ENCODE results near the gene COMMD8. TPM values are rescaled to one million over a fixed set of nuclear protein-coding genes. Genes with fewer than 3 reads are reported as not detected.
A peak's percentile ranks its signal among the peaks of the same experiment; 100 is the strongest.
"Not testable (repeated sequence)": the region's sequence is repeated elsewhere in the genome, so short reads cannot be mapped to it uniquely, and the experiment has no call there.

Gene COMMD8
- total RNA-seq (10 to 100 TPM; 17.9 to 21.7 TPM), polyA plus RNA-seq (10 to 100 TPM; 42.5 to 61.5 (median 52.7) TPM), total RNA-seq (4.9 to 23.8 (median 17.2) reads per million in 6 experiments)

DNA sequence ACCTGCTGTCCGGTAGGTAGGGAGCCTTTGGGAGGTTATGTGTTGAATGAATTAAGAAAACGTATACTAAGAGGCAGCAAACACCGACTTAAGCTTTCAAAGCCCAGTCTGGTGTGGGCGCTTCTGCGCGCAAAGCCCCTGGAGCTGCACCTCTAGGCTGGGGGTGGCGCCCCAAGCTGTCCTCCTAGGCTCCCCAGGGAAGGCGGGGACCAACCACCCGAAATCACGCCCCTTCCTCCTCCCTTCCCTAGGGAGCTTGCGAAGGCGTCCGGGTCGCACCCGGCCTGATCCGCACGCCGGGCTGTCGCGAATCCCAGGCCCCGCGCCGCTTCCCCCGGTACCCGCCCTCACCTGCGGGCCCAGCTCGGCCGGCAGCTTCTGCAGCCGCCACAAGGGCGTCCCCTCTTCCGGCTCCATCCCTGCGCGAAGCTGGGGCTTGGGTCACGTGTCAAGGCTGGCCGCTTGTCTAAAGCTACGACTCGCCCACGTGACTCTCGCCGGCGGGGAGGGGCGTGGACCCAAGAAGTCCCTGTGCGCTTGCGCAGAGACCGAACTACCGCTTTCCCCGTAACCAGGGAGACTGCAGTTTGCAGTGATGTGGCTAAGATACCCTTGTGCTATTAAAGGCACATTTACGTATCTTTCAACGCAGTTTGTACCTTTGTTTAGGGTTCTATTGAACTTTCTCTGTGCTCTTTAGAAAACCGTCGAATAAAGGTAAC, at the start of gene COMMD8:
COMMD8 (minus strand) TSS at position 468 of the 722 bp plus-strand sequence; CDS start at position 417, 51 bp downstream.
- POLR2A ChIA-PET, result interaction anchor here (0.6 to 3.1 kb wide), 3 partner anchors 22 to 102 kb away, joined by 3 to 28 read pairs (median 9); partner anchors contain the start of gene ATP10D
- Mint-ChIP-seq H3K9me3 (no peaks in the 10 kb centered on the region), H3K27me3 (no peaks in the 10 kb centered on the region)

DNA sequence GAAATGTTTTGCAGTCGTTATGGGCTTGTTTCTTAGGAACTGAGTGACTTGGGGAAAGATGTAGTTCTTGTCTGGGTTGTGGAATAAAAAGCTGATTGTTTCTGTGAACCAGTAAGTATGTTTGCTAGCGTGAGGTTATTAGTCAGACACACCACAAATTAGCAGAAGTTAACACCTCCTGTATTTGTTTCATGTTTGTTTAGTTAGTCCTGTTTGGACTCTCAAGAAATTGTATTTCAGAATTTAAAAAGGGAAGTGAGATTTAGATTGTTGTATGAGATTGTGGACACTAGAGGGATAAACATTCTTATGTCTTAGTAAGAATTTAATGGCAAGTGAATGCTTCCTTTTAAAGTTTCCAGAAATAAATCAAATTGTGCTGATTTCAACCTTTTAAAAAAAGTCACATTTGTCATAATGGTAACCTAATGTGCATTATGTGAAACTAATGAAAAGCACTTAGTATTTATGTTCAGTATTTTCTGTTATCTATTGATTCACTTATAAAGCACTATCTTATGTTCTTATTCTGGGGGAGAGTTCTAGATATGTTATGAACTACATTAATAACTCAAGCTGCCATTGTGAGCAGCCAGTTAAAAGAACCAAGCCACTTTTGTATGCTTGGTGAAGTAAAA, 47.1 kb upstream of the COMMD8 start:
- ATAC-seq (no peak), DNase-seq (no peak)
- Mint-ChIP-seq H3K9me3 (no peaks in the 10 kb centered on the region), H3K36me3 (peaks cover 6 to 15% (median 10%) of the 10 kb centered on the region in 3 donors), H3K27ac (peak overlapping the region in 3 of 10 donors; percentile 3 to 80 (median 7)), H3K4me1 (peaks cover 0 to 56% (median 6%) of the 10 kb centered on the region in 4 donors), H3K4me3 (no peak overlapping the region), H3K27me3 (no peaks in the 10 kb centered on the region)
- POLR2A ChIA-PET, result no interaction called here

More for the DNA sequence above, at the start of gene COMMD8:
- peak; percentile 93 to 99 (median 97) for DNase-seq
- peak within 1 kb of the TSS; percentile 87 to 95 (median 90) for H3K4me3 Mint-ChIP-seq
- peaks cover 15 to 48% (median 44%) of the 10 kb centered on the region in 4 donors for H3K4me1 Mint-ChIP-seq
- ATAC-seq, result peak; percentile 88 to 92
- peaks cover 0 to 17% (median 8%) of the 10 kb centered on the region in 3 donors for H3K36me3 Mint-ChIP-seq
- peak within 1 kb of the TSS; percentile 89 to 99 (median 96) for H3K27ac Mint-ChIP-seq

DNA sequence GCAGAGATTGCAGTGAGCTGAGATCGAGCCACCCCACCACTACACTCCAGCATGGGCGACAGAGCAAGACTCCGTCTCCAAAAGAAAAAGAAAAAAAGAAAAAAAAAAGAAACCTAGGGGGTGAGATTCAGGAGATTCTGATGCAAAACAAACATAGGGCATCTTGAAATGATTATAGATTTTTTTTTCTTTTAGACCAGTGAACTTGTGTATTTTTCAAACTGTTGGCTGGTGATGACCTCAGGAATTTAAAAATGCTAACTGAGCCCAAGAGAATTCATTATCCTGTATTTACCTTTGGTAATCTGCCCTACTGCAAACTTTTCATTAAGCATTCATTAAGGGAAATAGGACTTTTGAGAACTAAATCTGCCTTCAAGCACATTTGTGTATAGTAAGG, 42.2 kb upstream of the COMMD8 start:
- no peaks in the 10 kb centered on the region for H3K27me3 Mint-ChIP-seq
- H3K36me3 Mint-ChIP-seq, result peaks cover 0 to 2% (median 0%) of the 10 kb centered on the region in 3 donors
- H3K9me3 Mint-ChIP-seq, result no peaks in the 10 kb centered on the region
- H3K4me3 Mint-ChIP-seq, result no peak overlapping the region
- ATAC-seq (no peak), DNase-seq (no peak)
- H3K4me1 Mint-ChIP-seq, result peaks cover 0 to 46% (median 3%) of the 10 kb centered on the region in 4 donors
- POLR2A ChIA-PET, result no interaction called here
- no peak overlapping the region for H3K27ac Mint-ChIP-seq

DNA sequence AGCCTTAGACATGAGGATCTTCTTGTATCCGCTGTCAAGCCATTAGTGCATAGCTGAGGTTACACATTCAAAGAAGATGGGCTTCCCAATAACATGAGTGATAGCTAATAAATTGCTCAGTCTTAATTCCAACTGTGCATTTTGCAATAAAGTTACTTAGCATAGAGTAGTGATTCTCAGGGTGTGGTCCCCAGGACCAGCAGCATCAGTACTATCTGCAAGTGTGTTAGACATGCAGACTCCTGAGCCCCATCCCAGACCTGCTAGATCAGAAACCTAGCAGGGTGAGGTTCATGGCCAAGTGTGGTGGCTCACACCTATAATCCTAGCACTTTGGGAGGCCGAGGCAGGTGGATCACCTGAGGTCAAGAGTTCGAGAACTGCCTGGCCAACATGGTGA, 41.6 kb upstream of the COMMD8 start:
- no peaks in the 10 kb centered on the region for H3K9me3 Mint-ChIP-seq
- peaks cover 0 to 41% (median 1%) of the 10 kb centered on the region in 4 donors for H3K4me1 Mint-ChIP-seq
- no peak overlapping the region for H3K27ac Mint-ChIP-seq
- no peak for DNase-seq
- POLR2A ChIA-PET, result no interaction called here
- no peak for ATAC-seq
- no peaks in the 10 kb centered on the region for H3K27me3 Mint-ChIP-seq
- H3K36me3 Mint-ChIP-seq, result peaks cover 0 to 2% (median 0%) of the 10 kb centered on the region in 3 donors
- no peak overlapping the region for H3K4me3 Mint-ChIP-seq

DNA sequence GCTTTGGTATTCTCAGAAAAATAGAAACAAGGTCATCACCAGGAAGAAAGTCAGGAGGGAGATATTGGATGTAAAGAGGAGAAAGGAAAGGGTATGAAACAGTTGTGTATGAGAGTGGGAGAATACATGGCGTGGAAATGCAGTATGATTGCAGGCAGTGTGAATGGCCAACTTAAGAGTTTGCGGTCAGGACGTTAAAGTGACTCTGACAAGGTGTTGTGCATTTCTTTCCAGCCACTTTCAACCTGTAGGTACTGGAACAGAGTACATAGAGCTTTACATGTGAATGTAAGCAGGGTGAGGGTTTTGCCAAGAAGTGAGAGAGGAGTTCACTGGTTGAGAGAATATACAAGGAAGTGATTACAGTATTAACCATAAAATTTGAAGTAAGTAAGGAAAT, 37.3 kb upstream of the COMMD8 start:
- Mint-ChIP-seq H3K4me3 (no peak overlapping the region), H3K4me1 (peaks cover 0 to 11% (median 1%) of the 10 kb centered on the region in 4 donors), H3K36me3 (peaks cover 0 to 2% (median 0%) of the 10 kb centered on the region in 3 donors), H3K27me3 (no peaks in the 10 kb centered on the region), H3K27ac (no peak overlapping the region), H3K9me3 (no peaks in the 10 kb centered on the region)
- no peak for DNase-seq
- no peak for ATAC-seq
- POLR2A ChIA-PET, result no interaction called here

DNA sequence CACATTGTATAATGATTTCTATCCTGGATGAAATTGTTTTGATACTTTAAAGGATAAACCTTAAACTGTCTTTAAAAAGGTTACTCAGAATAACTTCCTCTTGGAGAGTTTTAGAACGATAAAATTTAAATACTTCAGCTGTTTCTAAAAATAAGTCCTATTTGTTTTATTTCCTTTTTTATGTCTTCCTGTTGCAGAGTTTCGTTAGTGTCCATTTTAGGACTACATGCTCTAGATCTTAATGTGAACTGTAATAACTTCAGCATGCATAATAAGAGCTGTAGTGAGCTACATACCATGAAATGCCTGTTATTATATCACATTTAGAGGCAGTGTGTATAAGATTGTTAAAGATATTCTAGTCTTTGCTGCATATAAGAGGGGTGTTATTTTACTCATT, 36.2 kb upstream of the COMMD8 start:
- H3K4me1 Mint-ChIP-seq, result peaks cover 0 to 3% (median under 1%) of the 10 kb centered on the region in 4 donors
- H3K27ac Mint-ChIP-seq, result no peak overlapping the region
- POLR2A ChIA-PET, result no interaction called here
- peaks cover 0 to 2% (median 0%) of the 10 kb centered on the region in 3 donors for H3K36me3 Mint-ChIP-seq
- ATAC-seq, result no peak
- no peak overlapping the region for H3K4me3 Mint-ChIP-seq
- DNase-seq, result no peak
- no peaks in the 10 kb centered on the region for H3K27me3 Mint-ChIP-seq
- no peaks in the 10 kb centered on the region for H3K9me3 Mint-ChIP-seq

DNA sequence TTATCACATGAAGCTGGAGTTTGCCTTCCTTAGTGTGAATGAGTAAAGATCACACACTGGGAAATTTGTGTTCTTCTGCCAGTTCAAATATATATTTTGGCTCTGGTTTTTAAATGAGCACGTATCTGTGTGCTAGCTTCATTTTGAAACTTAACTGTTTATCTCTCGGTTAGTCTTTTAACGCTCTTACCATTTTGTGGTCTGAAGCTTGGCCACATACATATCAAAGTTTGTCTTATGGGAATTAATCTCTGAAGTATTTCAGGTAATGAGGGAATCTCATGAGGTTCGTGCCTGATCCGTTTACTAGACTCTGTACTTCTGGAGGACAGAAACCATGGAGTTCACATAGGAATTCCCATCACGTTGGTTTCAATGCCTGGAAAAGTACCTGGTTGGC, 35.4 kb upstream of the COMMD8 start:
- ATAC-seq, result no peak
- POLR2A ChIA-PET, result no interaction called here
- H3K27me3 Mint-ChIP-seq, result no peaks in the 10 kb centered on the region
- peaks cover 0 to 3% (median 0%) of the 10 kb centered on the region in 4 donors for H3K4me1 Mint-ChIP-seq
- DNase-seq, result no peak
- H3K9me3 Mint-ChIP-seq, result no peaks in the 10 kb centered on the region
- H3K27ac Mint-ChIP-seq, result no peak overlapping the region
- H3K36me3 Mint-ChIP-seq, result peaks cover 0 to 2% (median 0%) of the 10 kb centered on the region in 3 donors
- no peak overlapping the region for H3K4me3 Mint-ChIP-seq

DNA sequence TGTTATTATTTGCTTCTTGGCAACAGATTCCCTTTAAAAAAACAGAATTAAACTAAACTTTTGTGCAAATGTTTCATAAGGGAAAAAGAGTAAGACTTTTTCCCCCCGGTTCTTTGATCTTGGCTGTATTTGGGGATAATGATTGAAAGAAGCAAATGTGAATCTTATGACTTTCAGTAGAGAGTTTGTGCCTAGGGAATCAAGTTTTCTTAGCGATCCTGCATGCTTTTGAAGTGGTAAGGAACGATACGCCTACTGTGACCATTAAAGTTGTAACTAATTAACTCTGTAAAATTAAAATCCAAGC, 30.6 kb upstream of the COMMD8 start:
- H3K36me3 Mint-ChIP-seq, result no peaks in the 10 kb centered on the region
- DNase-seq (no peak), ATAC-seq (no peak)
- no peaks in the 10 kb centered on the region for H3K27me3 Mint-ChIP-seq
- POLR2A ChIA-PET, result interaction anchor here (1.3 kb wide), 1 partner anchor 9 kb away, joined by 3 read pairs; the partner anchor contains the start of gene ATP10D
- no peaks in the 10 kb centered on the region for H3K9me3 Mint-ChIP-seq
- H3K27ac Mint-ChIP-seq, result no peak overlapping the region
- H3K4me1 Mint-ChIP-seq, result peaks cover 0 to 30% (median 5%) of the 10 kb centered on the region in 4 donors
- H3K4me3 Mint-ChIP-seq, result no peak overlapping the region

DNA sequence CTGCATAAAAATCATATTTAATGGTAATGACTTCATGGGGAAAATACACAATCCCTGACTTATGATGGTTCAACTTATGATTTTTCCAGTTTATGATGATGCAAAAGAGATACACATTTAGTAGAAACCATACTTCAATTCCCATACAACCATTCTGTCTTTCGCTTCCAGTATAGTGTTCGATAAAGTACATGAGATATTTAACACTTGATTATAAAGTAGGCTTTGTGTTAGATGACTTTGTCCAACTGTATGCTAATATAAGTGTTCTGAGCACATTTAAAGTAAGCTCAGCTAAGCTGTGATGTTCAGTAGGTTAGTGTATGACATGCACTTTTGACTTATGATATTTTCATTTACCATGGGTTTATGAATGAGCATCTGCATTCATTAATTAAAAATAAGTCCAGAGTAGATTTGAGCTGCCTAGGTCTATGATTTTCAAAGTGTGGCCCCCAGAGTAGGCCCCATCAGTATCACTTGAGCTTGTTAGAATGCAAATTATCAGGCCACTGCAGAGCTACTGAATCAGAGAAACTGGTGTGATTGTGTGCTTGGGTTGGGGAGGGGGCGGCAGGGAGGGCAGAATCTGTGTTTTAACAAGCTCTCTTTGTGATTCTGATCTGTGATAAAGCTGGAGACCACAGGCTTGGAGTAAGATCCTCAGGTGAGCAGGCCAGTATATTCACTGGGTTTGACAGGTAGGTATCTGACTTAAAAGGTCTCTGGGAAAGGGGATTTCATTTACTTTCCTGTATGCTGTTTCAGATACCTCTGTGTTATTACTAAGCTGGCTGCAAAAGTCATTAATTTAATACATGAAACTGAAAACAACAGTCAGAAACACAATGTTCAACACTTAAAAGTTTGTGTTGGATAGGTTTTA, 30.0 kb upstream of the COMMD8 start:
- ATAC-seq (no peak), DNase-seq (no peak)
- Mint-ChIP-seq H3K4me1 (peaks cover 3 to 34% (median 5%) of the 10 kb centered on the region in 4 donors), H3K9me3 (no peaks in the 10 kb centered on the region), H3K27ac (peak overlapping the region in 1 of 10 donors; percentile 51), H3K4me3 (no peak overlapping the region), H3K36me3 (no peaks in the 10 kb centered on the region), H3K27me3 (no peaks in the 10 kb centered on the region)
- POLR2A ChIA-PET, result interaction anchor here (1.3 kb wide), 1 partner anchor 8 kb away, joined by 3 read pairs; the partner anchor contains the start of gene ATP10D

DNA sequence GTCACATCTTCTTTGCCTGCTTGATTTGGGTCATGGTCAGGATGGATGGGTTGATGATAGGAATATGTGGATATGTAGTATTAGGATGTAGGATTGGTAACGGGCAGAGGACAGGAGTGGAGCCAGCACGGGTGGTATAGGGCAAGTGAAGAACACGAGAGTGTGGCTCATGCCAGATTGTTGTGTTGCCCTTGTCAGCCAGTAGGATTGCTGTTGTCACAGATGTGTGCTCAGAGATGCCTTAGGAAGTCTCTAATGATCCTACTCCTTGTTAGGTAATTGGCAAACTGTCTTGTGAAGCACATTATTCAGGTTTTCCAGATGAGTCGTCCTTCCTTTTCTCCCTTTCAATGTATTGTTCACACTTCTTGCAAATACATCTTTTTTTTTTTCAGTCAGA, 27.0 kb upstream of the COMMD8 start:
- Mint-ChIP-seq H3K4me3 (no peak overlapping the region), H3K36me3 (no peaks in the 10 kb centered on the region), H3K27me3 (no peaks in the 10 kb centered on the region), H3K4me1 (peaks cover 6 to 51% (median 13%) of the 10 kb centered on the region in 4 donors), H3K27ac (peak overlapping the region in 1 of 10 donors; percentile 16), H3K9me3 (no peaks in the 10 kb centered on the region)
- DNase-seq (peak in 1 of 10 donors; percentile 11), ATAC-seq (peak; percentile 80 to 86)
- POLR2A ChIA-PET, result no interaction called here

DNA sequence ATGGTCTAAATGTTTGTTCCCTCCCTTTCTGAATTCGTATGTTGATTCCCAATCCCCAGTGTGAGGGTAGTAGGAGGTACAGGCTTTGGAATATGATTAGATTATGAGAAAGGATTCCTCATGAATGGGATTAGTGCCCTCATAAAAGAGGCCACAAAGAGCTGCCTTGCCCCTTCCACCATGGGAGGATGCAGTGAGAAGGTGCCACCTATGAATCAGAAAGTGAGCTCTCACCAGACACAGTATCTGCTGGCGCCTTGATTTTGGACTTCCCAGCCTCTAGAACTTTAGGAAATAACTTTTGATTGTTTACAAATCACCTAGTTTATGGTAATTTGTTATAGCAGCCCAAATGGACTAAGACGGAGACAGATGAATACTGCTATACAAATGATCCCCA, 25.2 kb upstream of the COMMD8 start:
- Mint-ChIP-seq H3K27ac (no peak overlapping the region), H3K9me3 (no peaks in the 10 kb centered on the region), H3K4me3 (no peak overlapping the region), H3K36me3 (no peaks in the 10 kb centered on the region), H3K4me1 (peaks cover 13 to 66% (median 28%) of the 10 kb centered on the region in 4 donors), H3K27me3 (no peaks in the 10 kb centered on the region)
- POLR2A ChIA-PET, result no interaction called here
- ATAC-seq (no peak), DNase-seq (no peak)

DNA sequence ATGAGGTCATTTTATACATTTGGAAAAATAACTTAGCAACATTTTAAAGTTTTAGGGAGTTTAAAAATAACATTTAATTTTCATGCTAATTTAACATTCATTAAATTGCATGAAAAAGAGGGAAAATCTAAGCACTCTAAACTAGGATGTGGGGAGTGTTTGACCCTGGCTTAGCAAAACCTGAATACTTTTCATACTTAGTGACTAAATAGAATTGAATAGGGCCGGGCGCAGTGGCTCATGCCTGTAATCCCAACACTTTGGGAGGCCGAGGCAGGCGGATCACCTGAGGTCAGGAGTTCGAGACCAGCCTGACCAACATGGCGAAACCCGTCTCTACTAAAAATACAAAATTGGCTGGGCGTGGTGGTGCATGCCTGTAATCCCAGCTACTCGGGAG, 23.2 kb upstream of the COMMD8 start:
- POLR2A ChIA-PET, result interaction anchor here (2.3 kb wide), 1 partner anchor 23 kb away, joined by 28 read pairs; the partner anchor contains the start of gene COMMD8
- H3K4me3 Mint-ChIP-seq, result peak overlapping the region in 5 of 10 donors; percentile 25 to 98 (median 96)

More for the DNA sequence above, 23.2 kb upstream of the COMMD8 start:
- H3K36me3 Mint-ChIP-seq, H3K9me3 Mint-ChIP-seq, DNase-seq, H3K27me3 Mint-ChIP-seq, ATAC-seq, H3K27ac Mint-ChIP-seq: not testable (repeated sequence)
- H3K4me1 Mint-ChIP-seq, result peaks cover 15 to 60% (median 31%) of the 10 kb centered on the region in 4 donors
